Measurements from ENCODE around the gene TGM2.

Gene TGM2

DNA sequence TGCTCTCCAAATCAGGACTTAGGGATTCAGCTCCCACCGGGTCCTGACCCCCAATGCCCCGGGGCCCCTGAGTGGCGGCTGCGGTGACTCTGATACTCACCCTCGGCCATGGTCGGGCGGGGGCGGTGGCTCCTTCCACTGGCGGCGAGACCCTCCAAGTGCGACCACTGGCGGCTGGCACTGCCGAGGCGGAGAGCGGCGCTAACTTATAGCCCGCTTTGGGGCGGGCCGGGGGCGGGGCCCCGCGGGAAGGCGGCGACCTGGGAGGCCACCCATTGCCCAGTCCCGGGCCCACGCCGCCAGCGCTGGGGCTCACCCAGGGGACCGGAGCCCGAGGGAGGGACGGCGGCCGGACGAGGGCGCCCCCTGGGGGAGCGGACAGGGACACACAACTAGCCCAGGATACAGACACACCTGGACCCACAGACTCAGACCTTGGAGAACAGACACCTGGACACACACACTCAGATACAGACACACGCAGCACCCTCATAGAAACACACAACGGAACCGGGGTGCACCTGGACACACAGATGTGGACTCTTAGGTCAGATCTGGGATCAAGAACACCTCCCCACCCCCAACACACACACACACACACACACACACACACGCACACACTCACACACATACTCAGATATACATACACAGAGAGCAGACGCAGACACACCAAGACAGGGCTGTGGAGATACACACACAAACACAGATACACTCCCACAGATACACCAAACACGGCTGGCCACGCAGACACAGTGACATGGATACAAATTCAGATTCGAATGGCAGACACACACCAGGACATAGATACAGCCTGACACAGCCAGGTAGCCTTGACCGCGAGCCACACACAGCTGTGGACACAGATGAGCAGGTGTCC is at the start of gene TGM2:
TSS of gene TGM2 (minus strand) at position 182 of the 877 bp plus-strand sequence. CDS start at position 110, 72 bp downstream.
- DNase-seq = peak; percentile 8 to 51 (median 21)

DNA sequence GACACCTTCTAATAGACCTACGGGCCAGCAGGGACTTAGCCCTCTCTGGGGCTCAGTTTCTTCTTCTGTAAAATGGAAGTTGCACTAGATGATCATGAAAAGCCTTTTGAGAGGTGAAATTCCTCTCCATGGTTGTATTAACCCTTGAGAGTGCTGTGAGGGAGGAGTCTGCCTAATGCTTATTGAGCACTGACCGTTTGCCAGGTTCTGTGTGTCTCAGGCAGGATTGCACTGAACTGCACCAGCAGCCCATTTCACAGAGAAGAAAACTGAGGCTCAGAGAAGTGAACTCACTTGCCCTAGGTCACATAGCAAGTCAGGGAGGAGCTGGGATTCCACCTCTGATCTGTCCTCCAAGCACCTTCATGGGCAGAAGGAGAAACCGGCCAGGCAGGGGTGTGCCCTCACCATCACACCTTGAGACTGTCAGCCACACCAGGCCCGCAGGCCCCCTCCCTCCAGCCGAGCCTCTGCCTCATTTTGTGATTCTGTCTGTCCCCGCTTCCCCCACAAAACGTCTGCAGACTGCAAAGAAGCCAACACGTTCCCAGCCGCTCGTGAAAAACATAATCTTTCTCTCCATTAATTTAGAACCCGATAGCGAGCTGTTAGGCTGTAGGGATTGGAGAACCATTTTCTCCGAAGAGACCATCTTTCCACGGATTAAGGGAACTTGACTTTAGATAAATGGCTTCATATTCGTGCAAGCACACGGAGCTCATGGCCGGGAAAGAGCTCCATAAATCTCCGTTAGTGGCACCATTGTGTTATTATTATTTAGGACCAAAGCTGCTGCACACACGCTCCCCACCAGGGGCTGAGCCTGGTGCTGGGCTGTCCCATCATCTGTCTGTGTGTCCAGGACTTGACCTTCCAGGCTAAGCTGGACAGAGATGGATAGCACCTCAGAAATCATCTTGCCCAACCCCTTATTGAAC is 49.5 kb upstream of the TGM2 start:
- no peak for DNase-seq

DNA sequence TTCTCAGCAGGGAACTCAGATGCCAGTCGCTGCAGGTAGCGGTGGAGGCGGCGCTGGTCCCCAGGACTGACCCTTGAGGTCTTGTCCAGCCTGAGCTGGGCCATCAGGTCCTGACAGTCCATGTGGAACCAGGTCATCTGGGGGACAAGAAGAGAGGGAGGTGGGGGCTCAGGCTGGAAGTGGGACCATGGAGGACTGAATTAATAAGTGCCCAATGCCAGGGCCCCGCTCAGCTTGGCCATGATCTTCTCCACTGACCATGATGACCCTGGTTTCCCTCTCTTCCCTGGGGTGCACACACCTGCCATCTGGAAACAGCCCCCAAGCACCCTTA is 48.5 kb upstream of the TGM2 start:
- no peak for DNase-seq

DNA sequence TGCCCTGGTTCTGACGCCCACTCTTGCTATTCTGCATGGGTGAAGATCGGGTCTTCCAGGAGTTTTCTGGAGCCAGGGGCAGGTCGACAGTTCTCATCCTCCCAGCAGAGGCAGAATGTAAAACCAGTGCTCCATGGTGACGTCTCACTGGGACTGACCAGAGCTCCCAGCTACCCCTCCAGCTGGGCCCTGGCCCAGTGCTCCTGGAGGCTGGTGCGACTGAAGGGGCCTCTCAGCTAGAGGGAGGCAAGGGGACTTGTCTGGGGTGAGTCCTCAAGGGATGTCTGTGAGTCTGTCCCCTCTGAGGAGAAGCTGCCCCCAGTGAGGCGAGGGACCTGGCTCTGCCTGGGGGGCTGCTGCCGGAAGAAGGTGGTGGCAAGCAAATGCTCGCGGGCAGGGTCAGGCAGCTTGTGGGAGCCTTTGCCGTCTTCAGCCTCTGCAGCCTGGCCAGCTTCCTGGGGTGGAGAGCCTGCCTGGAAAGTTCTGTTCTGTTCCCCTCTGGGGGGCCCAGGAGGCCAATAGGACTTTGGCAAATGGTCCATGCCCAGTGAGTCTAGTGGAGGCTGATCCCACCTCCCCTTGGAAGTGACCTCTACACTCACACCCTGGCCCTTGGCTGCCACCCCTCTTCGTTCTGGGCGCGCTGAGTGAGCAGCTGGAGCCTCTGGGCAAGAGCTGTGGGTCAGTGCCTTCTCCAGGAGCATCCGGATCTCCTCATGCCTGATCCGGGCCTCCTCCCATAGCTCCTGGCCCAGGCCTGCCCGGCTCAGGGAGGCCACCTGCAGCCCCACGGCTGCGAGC is 47.9 kb upstream of the TGM2 start:
- no peak for DNase-seq

DNA sequence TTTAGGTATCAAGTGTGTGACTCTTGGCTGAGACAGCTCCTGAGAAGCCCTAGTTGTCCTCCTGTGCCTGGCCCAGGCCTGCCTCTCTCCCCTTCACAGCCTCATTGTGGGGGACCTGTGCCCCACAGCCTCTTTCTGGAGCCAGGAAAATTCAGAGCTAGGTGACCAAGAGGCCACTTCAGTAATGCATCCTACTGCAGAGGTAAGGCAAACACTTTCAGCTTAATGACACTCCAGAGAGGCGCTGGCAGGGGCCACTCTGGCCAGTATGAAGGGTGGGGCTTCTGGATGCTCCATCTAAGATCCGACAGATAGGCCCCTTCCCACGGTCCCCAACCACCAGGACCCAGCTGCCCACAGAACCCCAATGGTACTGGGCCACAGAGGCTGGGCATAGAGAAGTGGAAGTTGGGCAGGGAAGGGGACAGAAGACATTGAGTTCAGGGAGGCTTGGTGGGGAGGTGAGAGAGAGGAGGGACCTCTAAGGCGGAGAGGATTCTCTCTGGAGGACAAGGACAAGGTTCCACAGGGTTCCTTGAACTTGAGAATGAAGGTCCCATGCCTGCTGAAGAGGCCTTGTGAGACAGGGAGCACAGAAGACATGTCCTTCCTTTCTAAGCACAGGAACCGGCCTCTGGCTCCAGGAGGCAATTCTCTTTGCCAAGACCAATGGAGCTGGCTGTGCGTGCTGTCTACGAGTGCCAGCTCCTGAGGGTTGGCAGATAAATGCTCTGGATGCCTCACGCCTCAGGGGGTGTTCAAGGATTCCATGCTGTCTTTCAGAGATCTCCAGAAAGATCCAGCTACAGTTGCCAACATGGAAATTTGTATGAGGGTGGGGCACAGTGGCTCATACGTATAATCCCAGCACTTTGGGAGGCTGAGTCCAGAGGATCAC is 46.4 kb upstream of the TGM2 start:
- DNase-seq = no peak

DNA sequence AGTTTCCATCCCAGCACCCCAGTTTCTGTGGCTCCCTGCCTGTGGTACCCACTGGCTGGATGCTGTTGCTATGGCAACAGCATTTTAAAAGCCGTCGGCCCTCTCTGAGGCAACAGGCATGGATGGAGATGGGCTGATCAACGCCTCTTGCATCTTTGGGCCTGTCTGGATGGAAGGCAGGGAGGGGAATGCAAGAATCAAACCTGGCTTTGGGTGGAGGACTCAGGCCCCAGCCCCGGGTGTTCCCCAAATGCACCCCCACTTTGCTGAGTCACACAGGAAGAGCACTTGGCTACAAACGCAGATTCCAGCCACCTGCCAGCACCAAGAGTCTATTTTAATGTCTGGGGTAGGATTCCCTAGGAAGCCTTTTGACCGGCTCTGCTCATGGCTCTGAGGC is 45.7 kb upstream of the TGM2 start:
- peak in 1 of 3 experiments; percentile 36 for DNase-seq

DNA sequence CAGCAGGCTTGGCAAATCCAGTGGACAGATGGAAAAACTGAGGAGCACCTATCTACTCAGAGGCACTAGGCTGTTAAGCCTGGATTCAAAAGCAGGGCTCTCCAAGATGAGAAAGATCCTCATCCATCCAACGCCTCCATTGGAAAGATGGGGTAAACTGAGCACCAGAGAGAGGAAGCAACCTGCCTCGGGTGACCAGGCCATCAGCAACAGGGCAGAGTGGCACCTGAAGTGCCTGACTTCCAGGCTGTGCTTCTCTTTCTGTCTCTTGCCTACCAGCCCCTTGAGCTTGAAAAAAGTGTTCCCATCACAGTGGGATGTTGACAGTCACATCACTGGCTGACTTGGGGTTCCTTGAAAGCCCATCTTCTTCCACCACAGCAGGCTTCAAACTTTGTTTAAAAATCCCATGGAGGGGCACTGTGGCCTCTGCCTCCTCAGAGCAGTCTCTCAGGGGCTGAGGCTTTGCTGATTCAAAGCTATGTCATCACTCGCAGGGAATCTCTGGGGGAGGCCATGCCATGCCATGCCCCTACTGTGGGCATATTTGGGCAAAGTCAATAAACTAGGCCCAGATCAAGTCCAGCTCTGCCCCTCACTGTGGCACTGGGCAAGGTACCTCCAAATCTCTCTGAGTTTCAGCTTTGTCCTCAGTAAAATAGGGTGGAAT is 44.8 kb upstream of the TGM2 start:
- DNase-seq = no peak

DNA sequence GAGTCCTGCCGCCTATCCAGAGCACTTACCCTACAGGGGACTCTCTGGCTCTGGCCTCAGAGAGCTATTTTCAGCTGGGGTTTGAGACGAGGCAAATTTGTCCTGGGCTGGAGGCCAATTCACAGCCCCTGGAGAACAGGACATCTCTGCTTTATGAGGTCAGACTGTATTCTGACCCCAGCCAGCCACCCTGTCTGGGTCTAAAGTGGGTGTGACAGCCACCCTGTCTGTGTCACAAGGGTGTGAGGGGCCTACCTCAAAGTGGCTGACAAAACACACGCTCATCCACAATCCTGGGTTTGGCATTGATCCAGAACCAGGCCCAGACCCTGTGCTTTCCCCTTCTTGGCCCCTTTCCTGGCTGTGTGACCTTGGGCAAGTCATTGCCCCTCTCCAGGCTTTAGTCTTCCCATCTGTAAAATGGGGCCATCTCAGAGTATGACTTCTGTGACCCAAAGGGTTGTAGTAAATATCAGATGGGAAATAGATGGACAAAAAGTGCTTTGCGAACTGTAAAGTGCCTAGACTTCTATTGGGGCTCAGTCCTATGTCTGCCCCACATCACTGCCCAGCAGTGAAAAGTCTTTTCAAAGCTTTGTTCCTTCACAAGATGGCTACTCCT is 44.1 kb upstream of the TGM2 start:
- DNase-seq = no peak

- no peak for DNase-seq
Observed at GRCh38 chr20:38208523-38208922, 43.5 kb upstream of the TGM2 start.

DNA sequence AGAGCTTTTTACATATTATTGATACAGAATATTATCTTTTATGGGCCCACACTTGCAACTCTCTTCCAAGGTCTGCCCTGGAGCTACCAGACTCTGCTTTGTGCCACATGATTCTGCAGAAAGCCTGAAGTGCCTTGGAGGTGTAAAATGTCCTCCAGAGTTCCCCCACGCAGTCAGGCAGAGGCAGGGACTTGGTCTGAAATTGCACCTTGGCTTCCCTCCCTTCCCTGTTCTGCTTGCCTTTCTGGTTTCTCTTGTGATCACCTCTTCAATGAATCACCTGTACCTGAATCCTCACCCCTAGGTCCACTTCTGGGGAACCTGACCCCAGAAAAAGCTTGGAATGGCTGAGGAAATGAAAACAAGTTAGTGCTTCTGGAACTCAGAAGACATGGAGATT is 43.0 kb upstream of the TGM2 start:
- DNase-seq = no peak

DNA sequence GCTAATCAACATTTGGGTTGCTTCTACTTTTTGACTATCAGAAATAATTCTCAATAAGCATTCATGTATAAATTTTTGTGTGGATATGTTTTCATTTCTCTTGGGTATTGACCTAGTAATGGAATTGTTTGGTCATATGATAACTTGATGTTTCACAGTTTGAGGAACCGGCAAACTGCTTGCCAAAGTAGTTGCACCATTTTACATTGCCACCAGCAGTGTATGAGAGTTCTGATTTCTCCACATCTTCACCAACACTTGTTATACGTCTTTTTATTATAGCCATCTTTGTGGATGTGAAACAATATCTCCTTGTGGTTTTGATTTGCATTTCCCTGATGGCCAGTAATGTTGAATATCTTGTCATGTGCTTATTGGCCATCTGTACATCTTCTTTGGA is 42.6 kb upstream of the TGM2 start:
- no peak for DNase-seq

DNA sequence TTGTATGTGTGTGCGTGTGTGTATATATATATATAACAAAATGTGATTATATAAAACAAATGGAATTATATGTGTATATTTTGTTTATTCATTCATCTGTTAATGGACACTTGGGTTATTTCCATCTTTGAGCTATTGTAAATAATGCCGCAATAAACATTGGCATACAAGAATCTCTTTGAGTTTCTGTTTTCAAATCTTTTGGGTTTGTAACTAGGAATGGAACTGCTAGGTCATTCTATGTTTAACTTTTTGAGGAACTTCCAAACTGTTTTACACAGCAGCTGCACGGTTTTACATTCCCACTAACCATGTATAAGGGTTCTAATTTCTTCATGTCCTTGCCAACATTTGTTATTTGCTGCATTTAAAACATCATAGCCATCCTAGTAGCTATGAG is 39.9 kb upstream of the TGM2 start:
- no peak for DNase-seq

DNA sequence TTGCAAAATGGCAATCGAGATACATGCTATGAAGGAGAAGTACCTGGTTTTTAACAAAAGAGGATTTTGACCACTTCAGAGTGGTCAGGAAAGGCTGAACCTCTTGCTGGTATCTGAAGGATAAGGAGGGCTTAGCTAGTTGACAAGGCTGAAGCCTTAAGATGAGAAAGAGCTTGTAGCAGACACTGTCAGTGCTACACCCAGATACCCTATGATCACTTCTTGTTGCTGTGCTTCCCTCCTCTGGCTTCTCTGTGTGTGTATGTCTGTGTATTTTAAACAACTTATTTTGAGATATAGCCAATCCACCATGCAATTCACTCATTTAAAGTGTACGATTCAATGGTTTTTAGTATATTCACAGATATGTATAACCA is 38.9 kb upstream of the TGM2 start:
- no peak for DNase-seq

DNA sequence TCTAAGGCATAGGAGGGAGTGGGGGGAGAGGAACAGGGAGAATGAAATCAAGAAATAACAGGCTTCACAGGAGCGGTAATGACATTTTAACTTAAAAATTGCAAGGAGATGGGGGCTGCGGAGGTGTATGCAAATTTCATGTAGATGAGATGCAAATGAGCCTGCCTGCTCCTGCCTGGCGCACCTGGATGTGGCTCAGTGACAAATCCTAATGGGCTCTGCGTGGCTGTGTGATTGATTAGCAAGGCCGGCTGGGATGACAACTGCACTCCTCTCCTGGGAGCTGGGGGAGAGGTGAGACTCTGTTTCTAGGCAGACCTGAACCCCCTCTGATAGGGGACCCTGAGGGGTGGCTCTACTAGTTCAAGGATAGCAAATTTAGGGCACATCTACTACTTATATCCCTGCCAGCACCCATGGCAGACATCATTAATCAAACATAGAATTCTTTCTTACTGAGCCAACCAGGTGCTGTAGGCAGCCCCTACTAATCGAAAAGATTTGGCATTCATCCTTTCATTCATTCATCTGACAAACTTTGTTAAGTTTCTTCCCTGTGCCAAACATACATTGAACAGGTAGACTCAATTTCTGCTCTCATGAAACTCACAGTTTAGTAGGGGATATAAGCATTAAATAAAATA is 38.4 kb upstream of the TGM2 start:
- DNase-seq = no peak

DNA sequence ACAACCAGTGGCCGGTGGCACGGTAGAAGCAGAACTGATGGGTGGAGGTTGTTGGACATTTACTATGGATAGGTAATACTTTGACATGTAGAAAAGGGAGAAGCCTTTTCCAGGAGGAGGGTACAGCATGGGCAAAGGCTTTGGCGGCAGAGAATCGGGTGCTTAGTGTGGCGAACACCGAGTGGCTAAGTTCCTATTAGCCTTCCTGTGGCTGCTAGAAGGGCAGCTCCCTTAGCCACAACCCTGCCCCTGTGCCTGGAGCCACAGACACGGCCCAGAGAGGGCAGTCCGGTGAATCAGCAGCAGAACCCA is 37.9 kb upstream of the TGM2 start:
- no peak for DNase-seq

- no peak for DNase-seq
Observed at GRCh38 chr20:38202153-38202981, 37.3 kb upstream of the TGM2 start.

DNA sequence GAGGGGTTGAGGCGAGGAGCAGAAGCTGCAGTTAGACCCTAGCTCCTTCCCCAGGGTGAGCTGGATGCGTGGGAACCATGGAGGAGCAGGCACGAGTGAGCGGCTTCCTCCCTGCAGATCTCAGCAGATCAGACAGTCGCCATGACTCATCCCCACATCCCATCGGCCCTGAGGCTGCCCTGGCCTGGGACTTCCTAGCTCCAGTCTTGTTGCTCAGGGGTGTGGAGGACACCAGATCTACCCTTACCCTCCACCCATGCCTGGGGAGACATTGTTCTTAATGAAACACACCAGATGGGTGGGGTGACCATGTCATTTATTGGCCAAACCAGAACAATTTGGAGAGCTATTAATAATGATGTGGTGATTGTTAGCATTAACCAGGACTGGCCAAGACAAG is 36.3 kb upstream of the TGM2 start:
- DNase-seq = no peak

DNA sequence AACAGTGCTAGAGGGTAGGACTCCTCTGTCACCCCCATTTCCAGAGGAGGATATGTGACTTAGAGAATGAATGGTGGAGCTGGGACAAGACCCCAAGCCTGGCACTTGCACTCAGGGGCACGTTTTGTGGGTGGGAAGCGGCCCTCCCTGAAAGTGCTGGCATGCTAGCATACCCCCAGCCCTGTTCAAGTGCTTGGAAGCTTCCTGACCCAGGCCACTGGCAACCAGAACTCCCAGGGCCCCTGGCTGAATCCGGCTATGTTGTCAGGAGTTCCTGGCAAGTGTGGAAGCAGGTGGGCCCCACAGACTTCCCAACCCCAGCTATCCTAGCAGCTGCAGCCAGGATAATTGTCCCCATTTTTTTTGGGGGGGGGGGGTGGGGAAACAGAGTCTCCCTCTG is 35.6 kb upstream of the TGM2 start:
- no peak for DNase-seq

DNA sequence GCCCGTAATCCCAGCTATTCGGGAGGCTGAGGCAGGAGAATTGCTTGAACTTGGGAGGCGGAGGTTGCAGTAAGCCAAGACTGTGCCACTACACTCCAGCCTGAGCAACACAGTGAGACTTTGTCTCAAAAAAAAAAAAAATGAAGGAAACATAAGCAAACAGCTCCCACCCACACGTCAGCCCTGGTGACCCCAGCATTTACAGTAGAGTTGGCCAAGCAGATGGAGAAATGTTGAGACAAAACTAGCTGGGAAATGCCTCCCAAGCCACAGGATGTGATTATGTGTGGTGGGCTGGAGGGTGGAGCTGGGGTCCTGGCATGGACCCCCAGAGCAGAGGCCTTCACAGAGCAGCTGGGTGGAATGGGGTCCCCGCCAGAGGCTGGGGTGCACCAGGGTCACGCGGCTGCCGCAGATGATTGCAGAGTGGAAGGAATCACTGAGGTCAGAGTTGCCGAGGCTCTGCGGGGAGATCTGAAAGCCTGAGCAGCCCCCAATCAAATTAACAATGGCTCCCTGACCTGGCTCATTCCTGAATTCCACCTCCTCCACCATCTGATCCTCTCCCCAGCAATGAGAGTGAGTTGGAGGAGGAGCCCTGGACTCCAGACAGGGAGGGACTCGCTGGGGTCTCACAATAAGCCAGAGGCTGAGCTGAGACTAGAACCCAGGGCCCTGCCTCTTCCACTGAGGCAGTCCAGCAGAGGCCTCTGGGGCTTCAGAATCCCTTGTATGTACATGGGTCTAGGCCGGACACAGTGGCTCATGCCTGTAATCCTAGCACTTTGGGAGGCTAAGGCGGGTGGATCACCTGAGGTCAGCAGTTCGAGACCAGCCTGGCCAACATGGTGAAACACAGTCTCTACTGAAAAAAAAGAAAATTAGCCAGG is 34.7 kb upstream of the TGM2 start:
- no peak for DNase-seq
